Skin of body (tissue), 2 donors: Measurements from ENCODE around the gene B3GLCT. TPM values are rescaled to one million over a fixed set of nuclear protein-coding genes. Genes with fewer than 3 reads are reported as not detected.
"Not testable (repeated sequence)": the region's sequence is repeated elsewhere in the genome, so short reads cannot be mapped to it uniquely, and the experiment has no call there.

Source experiments
- DNase-seq: peaks from one replicate; lab custom pipeline; 2025; lab: John Stamatoyannopoulos, UW
- total RNA-seq: library from RNA; depleted of rRNA; stranded (reverse); fragments of >200 nt; gene quantifications from one replicate; pipeline ENCODE4 v1.2.3, GENCODE V29; 2014

The B3GLCT gene
- total RNA-seq, 1 donor from 2014 or later: 13.4 TPM

DNA sequence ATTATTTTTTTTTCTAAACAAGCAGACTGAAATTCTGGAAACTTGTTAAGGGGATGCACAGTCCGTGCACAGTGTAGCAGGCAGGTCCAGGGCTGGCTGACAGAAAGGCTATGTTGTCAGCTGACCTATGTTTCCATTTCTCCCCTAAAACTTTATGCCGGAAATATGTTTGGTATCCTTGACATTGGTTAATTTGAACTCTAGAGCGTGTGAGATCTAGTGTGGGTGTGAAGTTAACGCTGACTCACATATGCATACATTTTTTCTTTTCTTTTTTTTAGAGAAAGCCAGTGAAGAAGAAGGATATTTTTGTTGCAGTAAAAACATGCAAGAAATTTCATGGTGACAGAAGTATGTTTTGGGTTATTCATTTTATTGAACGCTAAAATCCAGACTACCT lies 76.6 kb downstream of the B3GLCT start:
- no peak for DNase-seq

DNA sequence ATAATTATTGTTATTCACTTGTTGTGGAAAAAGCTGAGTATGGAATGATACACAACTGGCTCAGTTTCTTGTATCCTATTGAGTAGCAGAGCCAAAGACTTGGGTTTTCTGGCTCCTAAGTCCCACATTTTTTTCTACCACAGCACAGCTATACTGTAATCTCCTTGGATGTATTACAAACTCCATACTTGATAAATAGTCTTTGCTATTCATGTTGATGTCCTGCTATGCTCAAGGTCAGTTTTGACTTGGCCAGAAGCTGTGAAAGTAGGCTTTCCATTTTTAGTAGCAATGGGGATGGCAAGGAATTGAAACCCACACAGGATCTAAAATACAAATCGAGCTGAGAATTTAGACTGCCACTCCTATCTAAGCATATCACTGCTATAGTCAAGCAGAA lies 79.1 kb downstream of the B3GLCT start:
- peak; percentile 5 for DNase-seq

DNA sequence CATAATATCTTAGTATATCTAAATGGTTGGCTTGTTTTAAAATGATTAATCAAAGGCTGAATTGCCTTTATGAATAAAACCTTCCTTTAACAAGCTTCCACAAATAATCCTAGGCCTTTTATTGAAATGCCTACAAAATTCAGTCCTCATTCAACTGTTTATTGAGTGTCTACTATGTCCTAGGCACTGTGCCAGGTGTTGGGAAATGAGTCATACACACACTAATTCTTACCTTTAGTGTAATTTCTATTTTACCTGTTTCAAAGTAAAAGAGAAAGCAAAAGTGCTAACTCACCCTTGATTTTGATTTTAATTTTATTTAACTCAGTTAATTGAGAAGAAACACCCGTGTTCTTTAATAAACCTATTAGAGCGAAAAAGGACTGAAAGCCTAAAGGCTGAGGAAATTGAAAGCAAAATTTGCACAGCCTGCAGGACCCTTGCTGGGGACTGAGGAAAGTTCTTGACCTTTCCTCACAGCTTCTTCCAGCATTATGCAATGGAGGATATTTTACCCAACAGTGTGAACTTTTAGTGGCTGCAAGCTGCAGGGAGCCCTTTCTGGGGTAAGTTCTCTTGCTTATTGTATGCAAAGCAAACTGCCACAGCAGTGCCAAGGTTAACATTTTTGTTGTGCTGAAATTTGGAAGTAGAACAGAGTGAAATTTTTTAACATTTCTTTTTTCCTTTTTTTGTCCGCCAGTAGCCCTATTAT lies 83.1 kb downstream of the B3GLCT start:
- DNase-seq: no peak

DNA sequence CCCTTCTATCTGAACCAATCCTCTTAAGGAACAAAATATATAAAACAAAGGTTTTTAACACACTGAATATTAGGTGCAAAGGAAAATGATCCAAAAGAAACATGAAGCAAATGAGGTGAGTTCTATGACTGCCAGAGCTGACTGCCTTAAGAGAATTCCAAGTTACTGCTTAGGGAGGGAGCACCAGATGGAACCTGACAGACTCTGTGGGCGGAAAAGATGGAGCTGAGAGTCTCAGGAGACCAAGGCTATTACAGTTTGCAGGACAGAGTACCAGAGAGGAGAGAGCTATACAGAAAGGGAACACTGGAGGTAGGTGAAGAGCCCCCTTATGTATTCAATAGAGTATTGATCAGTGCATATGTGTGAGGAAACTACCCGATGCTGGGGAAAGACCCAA lies 87.2 kb downstream of the B3GLCT start:
- DNase-seq: no peak

DNA sequence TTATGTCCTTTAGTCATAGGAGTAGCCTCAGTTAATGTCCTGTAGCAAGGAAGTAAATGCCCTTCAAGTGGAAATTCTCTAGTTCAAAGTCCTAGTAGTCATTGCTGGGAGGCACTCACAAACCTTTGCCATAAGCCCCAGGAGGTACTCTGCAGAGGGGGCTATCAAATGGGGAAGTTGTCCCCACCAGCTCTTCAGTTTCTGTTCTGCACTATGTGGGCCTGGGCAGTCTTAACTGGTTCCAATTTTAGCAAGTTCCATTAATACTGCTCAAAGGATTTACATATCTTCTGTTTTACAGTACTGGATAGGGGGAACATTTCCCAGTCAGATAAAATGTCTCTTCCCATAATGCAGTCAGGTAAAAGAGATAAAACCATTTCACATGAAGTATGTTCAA lies 101.3 kb downstream of the B3GLCT start:
- no peak for DNase-seq

DNA sequence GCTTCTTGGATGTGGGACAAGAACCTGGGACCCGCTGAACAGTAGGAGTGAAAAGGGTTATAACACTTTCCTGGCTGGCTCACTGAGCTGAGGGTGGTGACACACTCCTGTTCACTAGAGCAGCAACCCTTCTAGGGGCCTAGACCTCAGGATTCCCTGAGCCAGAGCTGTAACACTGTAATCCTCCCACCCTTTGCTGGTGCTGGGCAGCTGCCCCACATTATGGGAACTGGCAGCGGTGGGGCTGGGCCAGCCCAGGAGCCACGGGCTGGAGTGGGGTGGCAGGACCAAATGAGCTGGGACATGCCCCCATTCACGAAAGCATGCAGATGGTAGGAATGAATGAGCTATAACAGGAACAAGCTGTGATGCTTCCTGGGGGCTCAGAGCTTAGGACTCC lies 110.6 kb downstream of the B3GLCT start:
- no peak for DNase-seq

DNA sequence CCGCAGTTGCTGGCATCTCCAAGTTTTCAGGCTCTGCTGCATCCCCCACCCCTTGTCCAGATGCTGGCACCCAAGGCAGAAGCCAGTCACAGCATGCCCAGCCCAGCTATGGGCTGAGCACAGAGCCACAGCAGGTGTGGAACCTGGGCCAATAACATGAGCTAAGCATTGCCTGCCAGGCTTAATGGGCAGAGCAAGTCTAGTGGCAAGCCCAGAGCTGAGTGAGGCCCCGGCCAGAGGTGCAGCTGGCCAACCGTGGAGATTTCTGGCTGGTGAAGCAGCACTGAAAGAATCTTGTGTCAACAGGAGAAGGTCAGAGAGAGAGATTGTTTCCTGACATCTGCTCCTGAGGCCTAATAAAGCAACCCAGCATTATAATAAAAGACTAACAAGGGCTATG lies 111.0 kb downstream of the B3GLCT start:
- no peak for DNase-seq

DNA sequence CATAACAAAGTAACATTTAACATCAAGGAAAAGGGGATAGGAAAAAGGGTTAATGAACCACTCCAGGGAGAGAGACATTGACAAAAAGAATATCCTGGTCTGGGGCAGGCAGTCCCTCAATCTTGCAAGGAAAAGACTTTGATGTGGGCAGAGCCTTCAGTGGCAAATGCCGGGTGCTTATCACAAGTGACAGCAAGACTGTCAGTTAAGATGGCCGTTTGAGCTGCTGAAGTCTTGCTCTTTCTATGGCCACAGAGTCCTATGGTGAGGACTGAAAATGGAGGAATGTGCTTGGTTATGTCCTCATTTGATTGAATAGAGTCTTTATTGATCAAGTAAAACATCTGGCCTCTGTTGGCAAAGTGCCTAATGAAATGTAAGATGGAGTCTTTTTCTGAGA lies 112.1 kb downstream of the B3GLCT start:
- DNase-seq: no peak

DNA sequence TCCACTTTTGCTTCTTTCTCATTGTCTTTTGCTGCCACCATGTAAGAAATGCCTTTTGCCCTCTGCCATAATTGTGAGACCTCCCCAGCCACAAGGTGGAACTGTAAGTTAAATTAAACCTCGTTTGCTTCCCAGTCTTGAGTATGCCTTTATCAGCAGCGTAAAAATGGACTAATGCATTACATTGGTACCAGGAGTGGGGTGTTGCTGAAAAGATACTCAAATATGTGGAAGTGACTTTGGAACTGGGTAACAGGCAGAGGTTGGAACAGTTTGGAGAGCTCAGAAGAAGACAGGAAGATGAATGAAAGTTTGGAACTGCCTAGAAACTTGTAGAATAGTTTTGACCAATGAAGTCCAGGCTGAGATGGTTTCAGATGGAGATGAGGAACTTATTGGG lies 115.2 kb downstream of the B3GLCT start:
- no peak for DNase-seq

DNA sequence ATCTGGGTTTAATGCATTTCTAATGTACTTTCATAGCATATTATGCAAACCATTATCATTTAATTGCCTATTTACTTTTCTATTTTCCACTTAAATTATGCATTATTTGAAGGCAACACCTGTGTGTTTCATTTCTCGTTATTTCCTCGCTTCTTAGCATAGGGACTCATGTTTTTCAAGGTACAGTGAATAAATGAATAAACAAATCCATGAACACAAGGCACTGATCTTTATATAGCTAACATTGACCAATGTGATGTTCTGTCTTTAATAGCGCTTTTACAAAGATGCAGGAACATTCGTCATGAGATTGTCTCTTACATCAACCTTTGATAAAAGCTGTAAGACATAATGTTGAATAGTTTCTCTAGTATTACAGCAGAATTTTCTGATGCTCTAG lies 121.2 kb downstream of the B3GLCT start:
- no peak for DNase-seq

DNA sequence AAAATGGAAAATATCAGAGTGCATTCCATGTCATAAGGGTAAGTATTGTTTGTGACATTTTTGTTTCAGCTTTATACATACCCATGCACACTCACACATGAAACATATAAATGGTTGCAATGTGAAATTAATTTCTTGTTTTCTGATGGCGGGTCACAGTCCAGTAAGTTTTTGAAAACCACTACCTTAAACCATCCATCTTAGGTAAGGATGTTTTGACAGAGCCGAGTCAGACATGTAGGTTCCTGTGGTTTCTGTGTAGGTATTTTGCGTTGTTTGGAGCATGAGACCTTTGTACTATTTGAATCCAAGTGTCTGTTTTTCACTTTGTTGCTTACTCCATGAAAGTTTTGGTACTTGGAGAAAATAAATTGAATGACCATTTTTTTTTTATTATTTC lies 121.7 kb downstream of the B3GLCT start:
- no peak for DNase-seq

DNA sequence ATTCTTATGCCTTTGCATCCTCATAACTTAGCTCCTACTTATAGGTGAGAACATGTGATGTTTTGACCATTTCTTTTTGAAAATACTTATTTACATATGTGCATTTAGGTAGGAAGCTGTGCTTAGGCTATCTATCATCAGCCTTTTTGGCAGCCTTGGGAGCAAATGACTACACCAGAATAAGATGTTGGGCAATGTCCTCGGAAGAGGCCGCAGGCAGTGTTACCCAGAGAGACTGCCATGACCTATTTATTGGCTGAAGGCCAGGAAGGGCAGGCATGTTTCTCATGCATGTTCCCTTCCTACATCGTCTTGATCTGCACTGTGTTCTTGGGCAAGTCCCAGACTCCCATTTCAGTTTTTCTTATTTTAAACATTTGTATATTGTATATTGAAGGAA lies 122.3 kb downstream of the B3GLCT start:
- no peak for DNase-seq

DNA sequence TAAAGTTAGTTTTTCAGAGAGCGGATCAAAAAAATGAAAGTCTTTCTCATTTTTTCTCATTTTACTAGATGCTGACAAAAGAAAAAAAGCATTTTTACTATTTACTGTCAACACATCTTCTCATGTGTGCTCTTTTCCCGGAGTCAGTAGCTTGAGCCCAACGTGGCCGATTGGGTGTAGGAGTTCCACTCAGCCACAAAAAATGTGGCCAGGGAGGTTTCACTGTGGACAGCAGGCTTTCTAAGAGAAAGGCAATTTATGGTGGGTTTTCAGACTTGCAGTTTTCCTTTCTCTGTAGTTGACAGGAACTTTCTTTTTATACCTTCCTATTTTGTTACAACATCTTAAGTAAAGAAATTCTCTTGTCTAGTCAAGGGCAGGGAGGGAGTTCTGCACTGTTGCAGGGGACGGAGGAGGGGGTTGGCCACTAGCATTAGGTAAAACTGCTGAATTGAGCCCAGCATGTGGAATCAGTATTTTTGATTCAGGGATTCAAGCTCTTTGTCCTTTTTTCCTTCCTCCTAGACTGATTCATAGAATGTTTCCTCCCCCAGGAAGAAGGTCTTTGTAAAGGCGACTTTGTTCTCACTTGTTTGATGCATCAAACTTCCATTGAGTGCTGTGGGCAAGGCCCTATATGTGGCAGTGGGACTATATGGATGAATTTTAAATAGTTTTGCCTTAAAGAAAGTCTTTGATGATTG lies 123.1 kb downstream of the B3GLCT start:
- no peak for DNase-seq

DNA sequence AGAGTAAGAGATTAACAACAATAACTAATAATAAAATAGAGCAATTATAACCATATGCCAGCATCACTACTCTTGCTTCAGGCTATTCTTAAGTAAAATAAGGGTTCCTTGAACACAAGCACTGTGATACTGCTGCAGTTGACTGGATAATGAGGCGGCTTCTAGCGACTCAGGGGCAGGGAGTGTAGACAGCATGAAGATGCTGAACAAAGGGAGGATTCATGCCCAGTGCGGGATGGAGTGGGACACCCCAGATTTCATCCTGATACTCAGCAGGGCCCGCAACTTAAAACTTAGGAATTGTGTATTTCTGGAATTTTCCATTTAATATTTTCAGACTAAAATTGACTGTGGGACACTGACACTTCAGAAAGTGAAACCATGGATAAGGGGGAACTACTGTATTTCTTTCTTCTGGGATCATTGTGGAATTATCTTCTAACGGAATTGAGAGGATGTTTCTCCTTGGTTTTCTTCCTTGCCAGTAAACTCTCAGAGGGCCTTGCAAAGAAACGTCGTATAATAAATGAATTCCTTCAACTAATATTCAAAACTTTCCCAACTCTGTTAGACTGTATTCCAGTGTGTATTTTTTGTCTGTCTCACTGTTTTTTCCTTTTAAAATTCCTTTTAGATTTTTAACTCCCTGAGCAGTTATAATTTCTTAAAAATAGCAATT lies 127.5 kb downstream of the B3GLCT start:
- DNase-seq: no peak

DNA sequence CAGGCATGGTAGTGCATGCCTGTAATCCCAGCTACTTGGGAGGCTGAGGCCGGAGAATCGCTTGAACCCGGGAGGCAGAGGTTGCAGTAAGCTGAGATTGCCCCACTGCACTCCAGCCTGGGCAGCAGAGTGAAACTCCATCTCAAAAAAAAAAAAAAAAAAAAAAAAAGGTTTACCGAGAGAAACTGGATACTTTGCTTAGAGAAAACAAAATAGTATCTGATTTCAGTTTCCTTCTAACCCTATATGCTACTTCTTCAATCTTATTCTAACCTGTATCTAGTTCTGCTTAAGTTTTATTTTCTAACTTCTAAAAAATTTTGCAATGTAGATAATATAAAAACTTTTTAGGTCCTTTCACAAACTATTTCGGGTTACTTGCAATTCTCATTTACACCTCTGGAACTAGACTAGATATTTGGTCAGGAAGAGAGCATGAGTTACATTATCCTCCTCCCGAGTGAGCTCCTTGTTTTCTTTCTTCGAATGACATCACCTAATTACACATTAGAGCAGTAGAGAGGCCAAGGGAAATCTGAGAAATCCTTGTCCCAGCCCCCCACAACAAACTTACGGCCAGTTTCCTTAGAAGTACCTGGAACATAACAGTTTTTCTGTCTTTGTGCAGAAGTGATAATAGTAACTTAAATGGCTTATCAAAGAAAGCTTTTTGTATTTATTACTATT lies 128.9 kb downstream of the B3GLCT start:
- DNase-seq: no peak

DNA sequence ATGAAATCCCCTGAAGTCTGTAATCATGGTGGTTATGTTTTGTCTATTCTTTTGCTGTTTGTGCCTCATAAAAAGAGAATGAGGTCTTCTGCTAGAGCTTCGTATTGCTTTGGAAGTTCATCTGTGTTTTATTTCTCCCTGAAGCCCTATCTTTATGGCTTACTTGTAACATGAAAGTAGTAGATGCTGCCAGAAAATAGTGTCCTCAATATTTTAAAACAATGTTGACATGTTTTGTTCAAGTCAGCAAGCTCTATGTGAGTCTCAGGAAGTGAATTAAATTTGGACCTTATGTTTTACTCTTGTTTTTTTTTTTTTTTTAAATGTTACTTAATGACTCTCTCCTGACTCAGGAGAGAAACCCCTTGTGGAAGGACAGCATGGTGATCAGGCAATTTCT lies 130.5 kb downstream of the B3GLCT start:
- peak; percentile 82 for DNase-seq

DNA sequence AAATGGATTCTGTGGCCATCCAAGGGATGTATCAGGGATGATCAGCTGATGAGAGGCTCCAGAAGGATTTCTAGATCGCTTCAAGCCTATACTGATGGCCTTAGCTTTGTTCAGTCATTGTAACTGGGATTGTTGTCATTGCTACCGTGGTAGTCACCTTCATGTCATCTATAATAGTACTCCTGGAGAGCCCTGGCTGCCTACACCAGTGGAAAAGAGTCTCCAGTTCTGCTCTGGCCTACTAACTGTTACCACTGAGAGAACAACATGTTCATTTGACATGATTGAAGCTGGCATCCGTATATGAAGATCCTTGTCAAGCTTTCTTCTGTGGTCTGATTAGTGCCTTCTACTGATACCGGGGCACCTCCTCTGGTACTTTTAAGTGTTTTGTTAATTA lies 131.3 kb downstream of the B3GLCT start:
- DNase-seq: no peak

DNA sequence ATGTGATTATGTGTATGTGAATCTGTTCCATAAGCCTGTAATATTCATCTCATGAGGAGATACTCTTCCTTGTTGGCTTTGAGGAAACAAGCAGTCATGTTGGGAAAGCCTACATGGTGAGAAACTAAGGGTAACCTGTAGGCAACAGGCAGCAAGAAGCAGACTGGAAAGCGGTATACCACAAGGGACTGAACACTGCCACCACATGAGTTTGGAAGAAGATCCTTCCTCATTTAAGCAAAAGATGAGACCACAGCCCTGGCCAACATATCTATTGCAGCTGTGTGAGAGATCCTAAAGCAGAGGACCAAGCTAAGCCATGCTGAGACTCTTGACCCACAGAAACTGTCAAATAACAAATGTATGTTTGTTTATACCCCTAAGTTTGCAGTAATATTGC lies 134.8 kb downstream of the B3GLCT start:
- DNase-seq: no peak

DNA sequence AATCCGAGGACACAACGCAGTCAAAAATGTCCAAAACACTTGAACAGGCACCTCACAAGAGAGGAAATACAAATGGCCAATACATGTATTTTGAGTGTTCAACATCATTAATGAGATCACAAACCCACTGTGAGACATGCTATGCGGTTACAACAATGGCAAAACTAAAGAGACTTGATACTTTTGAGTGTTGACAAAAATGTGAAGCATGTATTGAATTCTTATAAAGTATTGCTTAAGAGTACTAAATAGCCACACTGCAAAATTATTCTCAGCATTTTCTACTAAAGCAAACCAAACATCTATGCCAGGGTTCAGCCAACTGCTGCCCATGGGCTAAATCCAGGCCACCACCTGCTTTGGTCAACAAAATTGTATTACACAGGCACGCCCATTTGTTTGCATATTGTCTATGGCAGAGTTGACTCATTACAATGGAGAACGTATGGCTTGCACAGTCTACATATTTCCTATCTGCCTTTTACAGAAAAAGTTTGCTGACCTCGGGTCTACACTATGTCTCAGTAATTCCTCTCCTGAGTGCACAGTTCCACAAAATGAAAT lies 135.3 kb downstream of the B3GLCT start:
- DNase-seq: no peak

DNA sequence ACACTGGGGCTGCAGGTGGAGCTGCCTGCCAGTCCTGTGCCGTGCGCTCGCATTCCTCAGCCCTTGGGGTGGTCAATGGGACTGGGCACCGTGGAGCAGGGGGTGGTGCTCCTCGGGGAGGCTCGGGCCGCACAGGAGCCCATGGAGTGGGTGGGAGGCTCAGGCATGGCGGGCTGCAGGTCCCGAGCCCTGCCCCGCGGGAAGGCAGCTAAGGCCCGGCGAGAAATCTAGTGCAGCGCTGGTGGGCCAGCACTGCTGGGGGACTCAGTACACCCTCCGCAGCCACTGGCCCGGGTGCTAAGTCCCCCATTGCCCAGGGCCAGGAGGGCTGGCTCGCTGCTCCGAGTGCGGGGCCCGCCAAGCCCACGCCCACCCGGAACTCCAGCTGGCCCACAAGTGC lies 139.8 kb downstream of the B3GLCT start:
- not testable (repeated sequence) for DNase-seq

DNA sequence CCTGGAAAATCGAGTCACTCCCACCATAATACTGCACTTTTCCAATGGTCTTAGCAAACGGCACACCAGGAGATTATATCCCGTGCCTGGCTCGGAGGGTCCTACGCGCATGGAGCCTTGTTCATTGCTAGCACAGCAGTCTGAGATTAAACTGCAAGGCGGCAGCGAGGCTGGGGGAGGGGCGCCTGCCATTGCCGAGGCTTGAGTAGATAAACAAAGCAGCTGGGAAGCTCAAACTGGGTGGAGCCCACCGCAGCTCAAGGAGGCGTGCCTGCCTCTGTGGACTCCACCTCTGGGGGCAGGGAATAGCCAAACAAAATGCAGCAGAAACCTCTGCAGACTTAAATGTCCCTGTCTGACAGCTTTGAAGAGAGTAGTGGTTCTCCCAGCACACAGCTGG lies 141.1 kb downstream of the B3GLCT start:
- DNase-seq: not testable (repeated sequence)

DNA sequence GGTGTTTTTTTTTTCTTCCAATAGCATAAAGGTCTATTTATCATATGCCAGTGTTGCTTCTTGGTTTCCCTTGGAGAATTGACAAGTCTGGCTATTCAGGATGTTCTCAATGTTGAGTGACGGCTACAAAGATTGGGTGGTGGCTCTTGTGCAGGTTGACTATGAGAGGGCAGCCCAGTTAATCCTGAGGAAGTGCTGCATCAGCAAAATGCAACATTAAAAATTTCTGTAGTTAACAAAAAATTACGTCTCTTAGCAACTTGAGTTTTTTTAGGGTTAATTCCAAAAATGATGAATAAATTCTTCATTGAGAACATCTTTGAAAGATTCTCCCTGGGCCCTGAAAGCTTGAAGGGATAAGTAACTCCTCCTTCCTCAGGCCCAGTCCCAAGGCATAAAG lies 147.1 kb downstream of the B3GLCT start:
- DNase-seq: no peak
